Muscle of arm (tissue), 12 donors: Measurements from ENCODE around the gene ABCA12. TPM values are rescaled to one million over a fixed set of nuclear protein-coding genes. Genes with fewer than 3 reads are reported as not detected.

ENCODE experiments used
- DNase-seq: peaks from one replicate; pipeline ENCODE4 v3.0.0-alpha.2; 2013
- polyA plus RNA-seq, 12 donors: library from polyadenylated mRNA; unstranded; fragments of 120-200 nt; gene quantifications; one replicate each; pipeline ENCODE4 v1.2.1, GENCODE V29; 2013; ENCODE audit not compliant: insufficient read length in 12 of 12

The ABCA12 gene
- polyA plus RNA-seq, 12 donors: 0.03 to 4.6 (median 0.06) TPM; not detected in 3

- no peak for DNase-seq
These were observed 172.0 kb downstream of the ABCA12 start for GRCh38 chr2:214966420-214966819.

GRCh38 chr2:214960677-214961076, 177.7 kb downstream of the ABCA12 start:
- DNase-seq: no peak

GRCh38 chr2:214946949-214947348, 191.5 kb downstream of the ABCA12 start:
- DNase-seq: no peak

GRCh38 chr2:214934006-214934405, 204.4 kb downstream of the ABCA12 start:
- no peak for DNase-seq

- DNase-seq: no peak
These were observed 233.8 kb downstream of the ABCA12 start for GRCh38 chr2:214904634-214905033.

- no peak for DNase-seq
These were observed 234.2 kb downstream of the ABCA12 start for GRCh38 chr2:214904176-214904575.

- DNase-seq: no peak
These were observed 236.1 kb downstream of the ABCA12 start for GRCh38 chr2:214902286-214902685.

GRCh38 chr2:214899751-214900150, 238.7 kb downstream of the ABCA12 start:
- DNase-seq: no peak

- DNase-seq: no peak
These were observed 242.2 kb downstream of the ABCA12 start for GRCh38 chr2:214896274-214896673.

GRCh38 chr2:214895469-214895868, 243.0 kb downstream of the ABCA12 start:
- DNase-seq: no peak

GRCh38 chr2:214889301-214889700, 249.1 kb downstream of the ABCA12 start:
- no peak for DNase-seq

- DNase-seq: peak; percentile 60
These were observed 256.7 kb downstream of the ABCA12 start for GRCh38 chr2:214881647-214882202.

Other genes starting within 250 kb of the ABCA12 start
- gene ATIC, start 173.4 kb upstream of the ABCA12 start, polyA plus RNA-seq: 10 to 100 TPM in 11 of 12 donors, not detected in 1; 42.1 to 83.0 (median 50.1) TPM